IPS DF 6.9 (cell line): ENCODE results near the gene SNX4.

Source experiments
- DNase-seq: peaks from one replicate; pipeline ENCODE4 v3.0.0-alpha.2; 2013; ENCODE audit warnings: low read depth, low spot score
- H3K27ac ChIP-seq: one replicate; pipeline ENCODE4 v1.5.1; 2013; ENCODE audit warnings: low read length, control low read depth
- H3K27me3 ChIP-seq: 2 replicates; pipeline ENCODE4 v1.6.1; 2013; ENCODE audit warnings: mild to moderate bottlenecking, low read length; ENCODE audit not compliant: control insufficient read depth, insufficient read depth
- H3K36me3 ChIP-seq: 2 replicates; pipeline ENCODE4 v1.6.1; 2013; ENCODE audit warnings: low read length; ENCODE audit not compliant: control insufficient read depth, insufficient read depth
- H3K4me1 ChIP-seq: 2 replicates; pipeline ENCODE4 v1.6.1; 2013; ENCODE audit warnings: low read length; ENCODE audit not compliant: control insufficient read depth, insufficient read depth
- H3K4me3 ChIP-seq: 2 replicates; pipeline ENCODE4 v1.5.1; 2013; ENCODE audit warnings: mild to moderate bottlenecking, low read length
- H3K9me3 ChIP-seq: 2 replicates; pipeline ENCODE4 v1.6.1; 2013; ENCODE audit warnings: low read length, inconsistent platforms; ENCODE audit not compliant: control insufficient read depth, insufficient read depth
- WGBS: extraction: QIAGEN DNeasy Blood & Tissue Kit; methylation state at CpG from one replicate; pipeline ENCODE4 v1.1.7; 2013; ENCODE audit warnings: mixed read lengths, missing lambda C conversion rate; ENCODE audit not compliant: insufficient read length, insufficient coverage; 5-methylcytosine and 5-hydroxymethylcytosine counted together

Gene SNX4

GRCh38 chr3:125434582-125435011 lies 85.4 kb downstream of the SNX4 start:
- Histone ChIP-seq H3K36me3 (no peaks in the 10 kb centered on the region), H3K4me3 (no peak overlapping the region), H3K27ac (no peak overlapping the region), H3K9me3 (no peaks in the 10 kb centered on the region), H3K4me1 (peaks cover 3% of the 10 kb centered on the region; the same call in 1 of the 2 replicates), H3K27me3 (no peaks in the 10 kb centered on the region)
- no peak for DNase-seq
- WGBS = no CpG with 5 or more reads among the region's 6 CpGs

DNA sequence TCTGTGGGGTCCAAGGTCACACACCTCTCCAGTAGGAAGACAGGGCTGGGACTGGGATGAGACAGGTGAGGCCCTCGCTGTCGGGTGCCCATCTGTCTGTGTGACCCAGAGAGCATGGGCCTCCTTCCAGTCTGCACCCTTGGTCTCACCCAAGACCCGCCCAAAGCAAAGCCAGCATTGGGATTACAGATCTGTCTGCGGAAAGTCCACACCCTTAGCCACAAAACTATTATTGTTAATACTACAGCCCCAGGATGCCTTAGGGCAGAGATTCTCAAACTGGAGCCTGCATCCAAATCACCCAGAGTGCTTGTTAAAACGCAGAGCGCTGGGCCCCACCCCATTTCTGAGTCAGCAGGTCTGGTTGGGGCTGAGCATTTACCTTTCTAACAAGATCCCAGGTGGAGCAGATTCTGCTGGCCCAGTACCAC lies 86.4 kb downstream of the SNX4 start:
- Histone ChIP-seq H3K36me3 (no peaks in the 10 kb centered on the region), H3K9me3 (no peaks in the 10 kb centered on the region), H3K4me3 (no peak overlapping the region), H3K27me3 (no peaks in the 10 kb centered on the region), H3K27ac (no peak overlapping the region), H3K4me1 (peaks cover 3% of the 10 kb centered on the region; the same call in 1 of the 2 replicates)
- DNase-seq = no peak
- WGBS = no CpG with 5 or more reads among the region's 6 CpGs

GRCh38 chr3:125433091-125433534 lies 86.9 kb downstream of the SNX4 start:
- H3K27ac ChIP-seq = no peak overlapping the region
- no peak overlapping the region for H3K4me3 ChIP-seq
- no CpG with 5 or more reads among the region's 6 CpGs for WGBS
- no peaks in the 10 kb centered on the region for H3K36me3 ChIP-seq
- DNase-seq = no peak
- no peaks in the 10 kb centered on the region for H3K9me3 ChIP-seq
- peaks cover 3% of the 10 kb centered on the region; the same call in 1 of the 2 replicates for H3K4me1 ChIP-seq
- no peaks in the 10 kb centered on the region for H3K27me3 ChIP-seq

DNA sequence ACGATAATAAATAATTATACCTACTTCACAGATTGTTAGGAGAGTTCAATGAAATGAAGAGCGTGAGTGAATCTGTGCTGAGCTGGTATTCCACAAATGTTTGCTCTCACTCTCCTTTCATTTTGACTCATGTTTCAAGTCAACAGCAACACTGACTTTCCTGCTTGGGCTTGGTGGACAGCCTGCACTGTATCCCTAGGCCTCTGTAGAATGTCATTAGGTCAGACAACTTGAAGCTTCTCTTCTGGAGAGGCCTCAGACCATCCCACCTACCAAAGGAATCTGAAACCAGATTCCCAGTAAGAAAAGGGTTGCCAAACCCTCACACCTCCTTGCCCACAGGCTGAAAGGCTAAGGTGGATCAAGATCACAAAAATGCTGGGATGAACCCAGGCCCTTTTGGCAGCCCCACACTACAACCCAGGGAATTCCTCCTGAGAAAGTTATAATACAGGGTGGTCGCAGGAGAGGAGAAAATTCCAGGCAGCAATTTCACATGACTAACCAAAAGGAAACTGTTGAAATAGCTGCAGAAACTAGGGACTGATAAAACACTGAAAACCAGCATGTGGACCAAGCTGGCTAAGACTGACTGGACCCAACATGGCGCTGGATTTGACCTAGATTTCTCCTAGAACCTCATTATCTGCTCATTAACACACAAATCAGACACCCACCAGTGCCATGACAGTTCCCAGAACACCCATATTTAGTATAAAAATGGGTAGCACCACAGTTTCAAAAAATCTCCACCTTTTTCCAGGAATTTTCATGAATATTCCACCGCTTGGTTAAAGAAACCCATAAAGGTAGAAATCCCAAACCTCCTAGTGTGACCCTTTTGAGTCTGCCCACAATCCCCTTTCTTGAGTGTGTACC lies 87.9 kb downstream of the SNX4 start:
- H3K9me3 ChIP-seq = no peaks in the 10 kb centered on the region
- WGBS = no CpG with 5 or more reads among the region's 5 CpGs
- no peaks in the 10 kb centered on the region for H3K36me3 ChIP-seq
- no peak for DNase-seq
- H3K4me3 ChIP-seq = no peak overlapping the region
- no peak overlapping the region for H3K27ac ChIP-seq
- H3K27me3 ChIP-seq = no peaks in the 10 kb centered on the region
- peaks cover 3% of the 10 kb centered on the region; the same call in 1 of the 2 replicates for H3K4me1 ChIP-seq

DNA sequence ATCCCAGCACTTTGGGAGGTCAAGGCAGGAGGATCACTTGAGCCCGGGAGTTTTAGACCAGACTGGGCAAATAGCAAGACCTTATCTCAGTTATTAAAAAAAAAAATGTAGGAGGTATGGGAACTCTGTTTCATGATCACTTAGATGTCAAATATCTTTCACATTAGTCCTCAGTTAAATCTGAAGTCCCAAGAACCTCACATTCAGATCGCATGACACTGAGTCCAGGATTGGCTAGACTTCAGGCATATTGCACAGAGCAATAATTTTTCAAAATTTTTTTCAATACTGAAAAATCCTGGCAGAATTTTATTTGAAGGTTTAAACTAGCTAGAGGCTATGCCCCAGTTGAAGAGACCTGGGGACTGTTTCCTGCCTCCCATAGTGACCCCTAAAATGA lies 88.6 kb downstream of the SNX4 start:
- H3K27me3 ChIP-seq = no peaks in the 10 kb centered on the region
- no peaks in the 10 kb centered on the region for H3K36me3 ChIP-seq
- no peak overlapping the region for H3K27ac ChIP-seq
- peaks cover 3% of the 10 kb centered on the region; the same call in 1 of the 2 replicates for H3K4me1 ChIP-seq
- no CpG with 5 or more reads among the region's 2 CpGs for WGBS
- no peak for DNase-seq
- H3K4me3 ChIP-seq = no peak overlapping the region
- no peaks in the 10 kb centered on the region for H3K9me3 ChIP-seq

GRCh38 chr3:125428216-125428830 lies 91.7 kb downstream of the SNX4 start:
- Histone ChIP-seq H3K4me1 (no peaks in the 10 kb centered on the region), H3K9me3 (no peaks in the 10 kb centered on the region), H3K4me3 (no peak overlapping the region), H3K36me3 (no peaks in the 10 kb centered on the region), H3K27me3 (no peaks in the 10 kb centered on the region), H3K27ac (no peak overlapping the region)
- no peak for DNase-seq
- WGBS = no CpG with 5 or more reads among the region's 7 CpGs

GRCh38 chr3:125418306-125418705 lies 101.7 kb downstream of the SNX4 start:
- Histone ChIP-seq H3K36me3 (no peaks in the 10 kb centered on the region), H3K4me1 (no peaks in the 10 kb centered on the region), H3K27me3 (no peaks in the 10 kb centered on the region), H3K4me3 (no peak overlapping the region), H3K9me3 (no peaks in the 10 kb centered on the region), H3K27ac (no peak overlapping the region)
- WGBS = no CpG with 5 or more reads among the region's 4 CpGs
- DNase-seq = no peak

DNA sequence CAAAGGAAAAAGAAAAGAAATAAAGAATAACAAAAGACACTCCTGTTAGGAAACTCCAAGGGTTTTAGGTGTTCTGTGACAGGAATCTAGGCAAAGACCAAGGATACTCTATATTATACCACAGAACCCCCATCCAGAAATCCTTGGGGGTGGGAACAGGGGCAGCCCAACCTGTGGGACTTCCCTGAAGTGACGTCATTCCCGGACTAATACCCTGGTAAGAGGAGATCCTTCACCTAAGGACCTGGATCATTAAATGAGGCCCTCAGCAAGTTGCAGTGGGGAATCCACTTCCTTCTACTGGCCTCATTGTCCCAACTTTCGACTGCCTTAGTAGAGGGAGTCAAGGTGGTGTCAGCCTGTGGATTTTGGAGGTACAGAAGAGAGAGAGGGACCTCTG lies 103.8 kb downstream of the SNX4 start:
- Histone ChIP-seq H3K4me1 (no peaks in the 10 kb centered on the region), H3K4me3 (no peak overlapping the region), H3K27ac (no peak overlapping the region), H3K36me3 (no peaks in the 10 kb centered on the region), H3K27me3 (no peaks in the 10 kb centered on the region), H3K9me3 (no peaks in the 10 kb centered on the region)
- no peak for DNase-seq
- WGBS = no CpG with 5 or more reads among the region's 3 CpGs

GRCh38 chr3:125414669-125415068 lies 105.3 kb downstream of the SNX4 start:
- no peak overlapping the region for H3K27ac ChIP-seq
- no peak for DNase-seq
- H3K36me3 ChIP-seq = no peaks in the 10 kb centered on the region
- no peaks in the 10 kb centered on the region for H3K27me3 ChIP-seq
- H3K9me3 ChIP-seq = no peaks in the 10 kb centered on the region
- no peaks in the 10 kb centered on the region for H3K4me1 ChIP-seq
- H3K4me3 ChIP-seq = no peak overlapping the region
- WGBS = no CpG with 5 or more reads among the region's 8 CpGs

DNA sequence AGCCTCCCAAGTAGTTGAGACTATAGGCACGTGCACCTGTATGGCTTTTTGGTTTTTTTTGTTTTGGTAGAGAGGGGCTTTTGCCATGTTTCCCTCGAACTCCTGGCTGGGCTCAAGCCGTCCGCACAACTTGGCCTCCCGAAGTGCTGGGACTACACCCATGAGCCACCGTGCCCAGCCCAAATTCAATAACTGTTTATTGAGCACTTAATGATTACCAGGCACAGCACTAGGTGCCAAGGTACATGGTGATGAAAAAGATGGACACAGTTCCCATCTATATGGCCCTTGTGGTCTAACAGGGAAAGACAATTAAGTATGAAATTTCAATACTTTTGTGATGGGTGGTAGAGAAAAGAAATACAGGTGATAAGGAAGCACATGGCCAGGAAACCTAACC lies 109.1 kb downstream of the SNX4 start:
- no peak overlapping the region for H3K27ac ChIP-seq
- H3K27me3 ChIP-seq = no peaks in the 10 kb centered on the region
- WGBS = no CpG with 5 or more reads among the region's 6 CpGs
- no peak for DNase-seq
- H3K4me3 ChIP-seq = no peak overlapping the region
- no peaks in the 10 kb centered on the region for H3K4me1 ChIP-seq
- no peaks in the 10 kb centered on the region for H3K36me3 ChIP-seq
- H3K9me3 ChIP-seq = no peaks in the 10 kb centered on the region
